Upper lobe of left lung (tissue), 6 donors: ENCODE data around the gene PARVB. TPM values are rescaled to one million over a fixed set of nuclear protein-coding genes. Genes with fewer than 3 reads are reported as not detected.

Experiments used
- ATAC-seq, 2 donors: fragments of 200-7000 bp; cut with Tn5 transposase; one replicate each; pipeline ENCODE4 v1.9.1; 2022; ENCODE audit warnings: mild to moderate bottlenecking in 2 of 2, moderate library complexity in 2 of 2; ENCODE audit not compliant: low FRiP score in 2 of 2
- DNase-seq, 2 donors: peaks; one replicate each; pipeline ENCODE4 v3.0.0-alpha.2; 2019 to 2020
- H3K27ac ChIP-seq, 4 donors: fragments of 200-600 bp; sonication (generic); one replicate each; pipeline ENCODE4 v1.5.1; 2016 to 2019
- H3K27me3 ChIP-seq, 4 donors: fragments of 200-600 bp; sonication (generic); one replicate each; pipeline ENCODE4 v1.5.1; 2017 to 2019
- H3K36me3 ChIP-seq, 4 donors: fragments of 200-600 bp; sonication (generic); one replicate each; pipeline ENCODE4 v1.5.1; 2016 to 2019
- H3K4me1 ChIP-seq, 4 donors: fragments of 200-600 bp; sonication (generic); one replicate each; pipeline ENCODE4 v1.5.1; 2018 to 2019
- H3K4me3 ChIP-seq, 4 donors: fragments of 200-600 bp; sonication (generic); one replicate each; pipeline ENCODE4 v1.5.1; 2017 to 2019; ENCODE audit warnings: mild to moderate bottlenecking in 2 of 4, moderate library complexity in 1 of 4
- H3K9me3 ChIP-seq, 4 donors: fragments of 200-600 bp; sonication (generic); one replicate each; pipeline ENCODE4 v1.5.1; 2018 to 2019
- EP300 ChIP-seq, 4 donors: sonication (generic); formaldehyde crosslinking; IDR thresholded peaks; one replicate each; pipeline ENCODE4 v1.5.1; 2017; ENCODE audit warnings: antibody characterized with exemption in 4 of 4, control low read depth in 2 of 4
- POLR2A ChIP-seq, 4 donors: fragments of 450-650 bp; IDR thresholded peaks; one replicate each; pipeline ENCODE4 v1.5.1; 2016 to 2017; ENCODE audit warnings: antibody characterized with exemption in 4 of 4, mild to moderate bottlenecking in 2 of 4
- POLR2AphosphoS5 ChIP-seq, 2 donors: sonication (generic); formaldehyde crosslinking; IDR thresholded peaks; one replicate each; pipeline ENCODE4 v1.5.1; 2017; ENCODE audit warnings: antibody characterized with exemption in 2 of 2
- WGBS, 2 donors: methylation state at CpG; one replicate each; pipeline ENCODE4 v1.1.5; 2017 to 2018; 5-methylcytosine and 5-hydroxymethylcytosine counted together
- total RNA-seq, 6 donors: library from RNA; depleted of rRNA in 4 of 6; stranded (reverse); fragments of >200 nt in 4 of 6; gene quantifications; one replicate each; pipeline versions ENCODE4 v1.1.0 to v1.2.1, GENCODE V29; 2016 to 2021
- TF ChIP-seq, protein P1 (sequence below), 6 experiments: fragments of 450-650 bp in 4 of 6; fragments of 200-600 bp in 2 of 6; sonication (generic) in 2 of 6; IDR thresholded peaks; one replicate each; pipeline ENCODE4 v1.5.1; 2016 to 2019; ENCODE audit warnings: antibody characterized with exemption in 6 of 6
- donor health status: DM: no; HTN: no; CAD: no; lungs with moderate emphysema.
- donor health status: DM: no; HTN: yes; CAD: no; lungs with severe emphysema.

Gene PARVB
- total RNA-seq, 6 donors from 2014 or later = 14.5 to 56.1 (median 37.0) TPM

DNA sequence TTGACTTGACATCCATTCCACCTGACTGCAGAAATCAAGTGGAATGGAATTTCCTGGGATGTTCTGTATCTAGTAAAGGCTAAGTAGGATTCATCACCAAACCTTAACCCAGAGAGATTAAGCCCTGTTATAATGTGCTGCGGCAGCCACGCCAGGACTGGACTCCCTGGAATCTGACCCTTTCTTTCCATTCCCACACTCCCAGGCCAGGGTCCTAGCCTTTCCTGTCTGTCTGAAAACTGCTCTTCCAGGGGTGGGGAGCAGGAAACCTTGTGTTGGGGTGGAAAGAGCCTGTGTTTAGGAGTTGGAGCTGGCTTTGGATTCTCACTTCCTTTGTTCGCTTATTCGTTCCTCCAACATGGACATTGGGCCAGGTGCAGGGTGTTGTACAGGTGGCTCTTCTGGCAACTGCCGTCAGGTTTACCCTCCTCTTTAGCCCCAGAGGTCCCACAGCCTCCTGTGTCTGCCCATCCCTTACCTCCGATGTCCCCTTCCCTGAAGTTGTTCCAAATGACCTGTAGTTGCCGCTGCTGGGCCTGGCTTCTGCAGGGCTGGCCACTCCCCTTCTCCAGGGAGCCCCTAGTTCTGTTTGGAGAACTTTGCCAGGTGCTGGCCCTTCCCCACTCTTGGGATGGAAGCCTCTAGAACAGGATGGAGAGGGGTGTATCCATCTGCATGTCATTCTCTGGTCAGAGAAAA, 20.5 kb upstream of the PARVB start:
- ATAC-seq (no peak), DNase-seq (no peak)
- Histone ChIP-seq H3K9me3 (peaks cover 0 to 7% (median 0%) of the 10 kb centered on the region in 4 donors), H3K4me1 (peaks cover 0 to 14% (median 2%) of the 10 kb centered on the region in 4 donors), H3K27ac (peak overlapping the region in 1 of 4 donors; percentile 30), H3K4me3 (no peak overlapping the region), H3K36me3 (peaks cover 0 to 5% (median 2%) of the 10 kb centered on the region in 4 donors), H3K27me3 (no peaks in the 10 kb centered on the region)
- WGBS, 2 donors = 80 to 84% methylated on average over 7 of the region's 7 CpGs
- no peak for TF ChIP-seq EP300 (IDR thresholded peaks at IDR 0.05)
- TF ChIP-seq, protein P1, sequence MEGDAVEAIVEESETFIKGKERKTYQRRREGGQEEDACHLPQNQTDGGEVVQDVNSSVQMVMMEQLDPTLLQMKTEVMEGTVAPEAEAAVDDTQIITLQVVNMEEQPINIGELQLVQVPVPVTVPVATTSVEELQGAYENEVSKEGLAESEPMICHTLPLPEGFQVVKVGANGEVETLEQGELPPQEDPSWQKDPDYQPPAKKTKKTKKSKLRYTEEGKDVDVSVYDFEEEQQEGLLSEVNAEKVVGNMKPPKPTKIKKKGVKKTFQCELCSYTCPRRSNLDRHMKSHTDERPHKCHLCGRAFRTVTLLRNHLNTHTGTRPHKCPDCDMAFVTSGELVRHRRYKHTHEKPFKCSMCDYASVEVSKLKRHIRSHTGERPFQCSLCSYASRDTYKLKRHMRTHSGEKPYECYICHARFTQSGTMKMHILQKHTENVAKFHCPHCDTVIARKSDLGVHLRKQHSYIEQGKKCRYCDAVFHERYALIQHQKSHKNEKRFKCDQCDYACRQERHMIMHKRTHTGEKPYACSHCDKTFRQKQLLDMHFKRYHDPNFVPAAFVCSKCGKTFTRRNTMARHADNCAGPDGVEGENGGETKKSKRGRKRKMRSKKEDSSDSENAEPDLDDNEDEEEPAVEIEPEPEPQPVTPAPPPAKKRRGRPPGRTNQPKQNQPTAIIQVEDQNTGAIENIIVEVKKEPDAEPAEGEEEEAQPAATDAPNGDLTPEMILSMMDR (IDR thresholded peaks at IDR 0.05) = peak in 1 of 6 experiments; percentile 11

DNA sequence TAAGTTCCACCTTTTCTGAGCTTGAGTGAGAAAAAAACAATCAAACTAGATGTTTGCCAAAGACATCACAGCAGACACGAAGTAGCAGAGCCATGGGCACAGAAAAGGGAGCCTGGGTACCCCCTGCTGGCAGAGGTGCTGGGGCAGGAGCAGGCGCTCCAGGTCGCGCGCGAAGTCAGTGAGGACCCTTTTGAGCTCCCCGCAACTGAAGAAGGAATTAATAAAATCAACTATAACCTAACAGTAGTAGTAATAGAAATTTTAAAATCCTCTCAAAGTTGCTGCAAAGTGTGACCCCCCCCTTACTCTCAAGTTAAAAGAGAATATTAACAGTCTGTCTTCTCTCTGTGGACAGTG, 20.0 kb upstream of the PARVB start:
- ATAC-seq = no peak
- no peak for DNase-seq
- Histone ChIP-seq H3K9me3 (peaks cover 0 to 7% (median 0%) of the 10 kb centered on the region in 4 donors), H3K4me1 (peaks cover 0 to 14% (median 2%) of the 10 kb centered on the region in 4 donors), H3K36me3 (no peaks in the 10 kb centered on the region), H3K27ac (peak overlapping the region in 2 of 4 donors; percentile 30 to 38), H3K27me3 (no peaks in the 10 kb centered on the region), H3K4me3 (no peak overlapping the region)
- 91 to 92% methylated on average over 7 of the region's 7 CpGs for WGBS, 2 donors
- TF ChIP-seq POLR2AphosphoS5 (IDR thresholded peaks at IDR 0.05) (no peak), EP300 (IDR thresholded peaks at IDR 0.05) (no peak), POLR2A (IDR thresholded peaks at IDR 0.05) (no peak)
- TF ChIP-seq, protein P1 (IDR thresholded peaks at IDR 0.05) = no peak

DNA sequence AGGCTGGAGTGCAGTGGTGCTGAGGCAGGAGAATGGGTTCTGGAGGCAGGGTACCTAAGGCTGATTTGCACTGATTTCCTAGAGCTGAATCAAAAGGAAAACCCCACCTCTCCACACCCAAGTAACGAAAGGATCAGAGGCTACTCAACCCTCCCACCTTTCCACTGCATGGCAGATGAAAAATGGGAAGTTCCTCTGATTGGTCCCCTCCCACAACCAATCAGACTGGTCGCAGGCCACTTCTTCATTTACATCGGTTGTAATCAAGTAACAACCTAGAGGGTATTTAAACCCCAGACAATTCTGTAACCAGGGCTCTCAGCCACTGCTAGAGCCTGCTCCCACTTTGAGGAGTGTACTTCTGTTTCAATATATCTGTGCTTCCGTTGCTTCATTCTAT, 18.6 kb upstream of the PARVB start:
- DNase-seq (no peak), ATAC-seq (no peak)

DNA sequence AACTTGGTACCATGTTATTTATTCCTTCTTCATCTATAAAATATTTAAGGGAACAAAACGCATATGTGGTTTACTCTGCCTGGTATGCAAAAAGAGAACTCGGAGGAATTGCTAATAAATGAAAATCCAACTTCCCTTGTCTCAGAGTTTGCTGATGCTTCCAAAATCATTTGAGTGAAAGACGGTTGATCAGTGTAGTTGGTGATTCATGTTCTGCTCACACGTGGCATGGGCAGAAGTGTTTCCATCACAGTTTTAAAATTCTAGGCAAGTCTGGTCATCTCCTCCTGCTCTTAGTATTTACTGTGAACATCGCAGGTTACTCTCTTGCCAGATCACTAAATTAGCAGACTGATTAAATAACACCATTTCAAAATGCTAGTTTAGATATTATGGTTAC, 11.9 kb upstream of the PARVB start:
- no peaks in the 10 kb centered on the region for H3K27me3 ChIP-seq
- H3K4me1 ChIP-seq = no peaks in the 10 kb centered on the region
- WGBS, 2 donors = 77 to 87% methylated on average over 5 of the region's 5 CpGs
- no peaks in the 10 kb centered on the region for H3K9me3 ChIP-seq
- TF ChIP-seq POLR2A (IDR thresholded peaks at IDR 0.05) = no peak
- TF ChIP-seq EP300 (IDR thresholded peaks at IDR 0.05) = no peak
- TF ChIP-seq, protein P1 (IDR thresholded peaks at IDR 0.05) = no peak
- TF ChIP-seq POLR2AphosphoS5 (IDR thresholded peaks at IDR 0.05) = no peak
- no peaks in the 10 kb centered on the region for H3K36me3 ChIP-seq
- ATAC-seq (peak in 1 of 2 donors; percentile 76), DNase-seq (no peak)
- peak overlapping the region in 1 of 4 donors; percentile 30 for H3K27ac ChIP-seq
- no peak overlapping the region for H3K4me3 ChIP-seq

More for the DNA sequence above, 18.6 kb upstream of the PARVB start:
- peaks cover 0 to 14% (median 2%) of the 10 kb centered on the region in 4 donors for H3K4me1 ChIP-seq
- H3K27ac ChIP-seq = no peak overlapping the region
- H3K9me3 ChIP-seq = peaks cover 0 to 7% (median 0%) of the 10 kb centered on the region in 4 donors
- 77 to 80% methylated on average over 4 of the region's 4 CpGs for WGBS, 2 donors
- no peaks in the 10 kb centered on the region for H3K27me3 ChIP-seq
- TF ChIP-seq POLR2A (IDR thresholded peaks at IDR 0.05) = no peak
- TF ChIP-seq, protein P1 (IDR thresholded peaks at IDR 0.05) = no peak
- TF ChIP-seq POLR2AphosphoS5 (IDR thresholded peaks at IDR 0.05) = no peak
- TF ChIP-seq EP300 (IDR thresholded peaks at IDR 0.05) = no peak
- no peaks in the 10 kb centered on the region for H3K36me3 ChIP-seq
- H3K4me3 ChIP-seq = no peak overlapping the region

DNA sequence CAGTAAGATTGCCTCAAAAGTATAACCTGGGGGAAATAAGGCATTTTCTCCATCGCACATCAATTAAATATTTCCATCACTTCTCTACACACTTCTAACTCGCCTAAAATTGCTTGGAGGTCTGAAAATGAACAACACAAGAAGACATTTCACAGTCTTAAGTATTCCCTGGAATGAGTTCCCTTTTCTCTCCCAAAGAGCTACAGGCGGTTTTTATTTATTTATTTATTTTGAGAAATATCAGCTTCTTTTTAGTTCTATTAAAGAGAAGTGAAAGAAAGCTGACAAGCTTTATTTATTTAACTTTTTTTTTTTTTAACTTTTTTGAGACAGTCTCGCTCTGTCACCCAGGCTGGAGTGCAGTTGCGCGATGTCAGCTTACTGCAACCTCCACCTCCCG, 11.5 kb upstream of the PARVB start:
- Histone ChIP-seq H3K4me1 (no peaks in the 10 kb centered on the region), H3K27me3 (no peaks in the 10 kb centered on the region), H3K9me3 (no peaks in the 10 kb centered on the region), H3K4me3 (no peak overlapping the region), H3K36me3 (no peaks in the 10 kb centered on the region), H3K27ac (peak overlapping the region in 1 of 4 donors; percentile 30)
- WGBS, 2 donors = 88 to 94% methylated on average over 7 of the region's 7 CpGs
- ATAC-seq = peak in 1 of 2 donors; percentile 44
- DNase-seq = no peak
- TF ChIP-seq, protein P1 (IDR thresholded peaks at IDR 0.05) = no peak
- TF ChIP-seq EP300 (IDR thresholded peaks at IDR 0.05) (no peak), POLR2AphosphoS5 (IDR thresholded peaks at IDR 0.05) (no peak), POLR2A (IDR thresholded peaks at IDR 0.05) (no peak)
